Measurements from ENCODE around the gene SND1. TPM values are rescaled to one million over a fixed set of nuclear protein-coding genes. Genes with fewer than 3 reads are reported as not detected.

The SND1 gene
- total and polyA plus RNA-seq, 2 donors (not counting 1 experiment from before 2014, with no cell fraction given), result 137 to 174 TPM

DNA sequence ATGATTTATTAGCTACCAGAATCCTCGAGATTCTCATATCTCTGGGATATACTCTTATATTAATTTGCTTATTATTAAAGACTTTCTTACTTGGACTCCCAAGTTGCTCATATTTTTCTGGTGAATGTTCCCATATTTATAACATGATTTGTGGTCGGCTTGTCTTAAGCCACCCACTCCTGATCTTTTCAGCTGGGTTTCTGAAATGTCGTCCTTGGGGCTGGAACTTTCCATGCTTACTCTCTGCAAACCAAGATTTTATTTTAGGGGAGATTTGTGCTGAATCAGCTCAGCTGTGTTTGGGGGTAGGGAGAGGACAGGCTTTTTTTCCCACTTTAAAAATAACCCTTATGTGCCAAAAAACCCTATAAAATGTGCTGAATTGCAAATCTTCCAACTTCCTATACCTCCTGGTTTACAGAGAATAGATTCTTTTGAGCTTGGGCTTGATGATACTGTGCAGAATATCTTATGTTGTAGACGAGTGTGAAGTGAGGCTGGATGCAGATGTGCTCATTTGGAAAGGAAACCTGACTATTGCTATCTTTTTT lies 162.1 kb downstream of the SND1 start:
- Histone ChIP-seq H3K36me3 (ENCODE audit: control insufficient read depth, insufficient read depth, low read length) (peaks cover 2% of the 10 kb centered on the region), H2AFZ (ENCODE audit: low read length) (no peak overlapping the region), H3K4me3 (replicated peaks in 1 of 4; ENCODE audit: control extremely low read depth in 1 of 4, insufficient read depth in 1 of 4, low read depth in 3 of 4, low read length in 4 of 4) (no peak overlapping the region), H3K4me1 (ENCODE audit: control insufficient read depth, extremely low read depth, insufficient read depth, low read length) (peaks cover 10% of the 10 kb centered on the region), H4K20me1 (ENCODE audit: control insufficient read depth, extremely low read depth, insufficient read depth, low read length) (no peaks in the 10 kb centered on the region), H3K9ac (ENCODE audit: insufficient read depth, low read length) (no peak overlapping the region), H3K27ac (ENCODE audit: insufficient read depth, low read length) (no peak overlapping the region), H3K9me3 (ENCODE audit: control insufficient read depth, insufficient read depth, low read depth, low read length) (no peaks in the 10 kb centered on the region), H3K79me2 (ENCODE audit: control insufficient read depth, insufficient read depth, low read length) (peaks cover 34% of the 10 kb centered on the region), H3K4me2 (ENCODE audit: extremely low read depth, insufficient read depth, low read length) (no peak overlapping the region), H3K27me3 (ENCODE audit: control insufficient read depth, insufficient read depth, low read length) (no peaks in the 10 kb centered on the region)
- peak; percentile 24 to 57 for DNase-seq (ENCODE audit: low read depth in 2 of 2)
- TF ChIP-seq, protein P1, sequence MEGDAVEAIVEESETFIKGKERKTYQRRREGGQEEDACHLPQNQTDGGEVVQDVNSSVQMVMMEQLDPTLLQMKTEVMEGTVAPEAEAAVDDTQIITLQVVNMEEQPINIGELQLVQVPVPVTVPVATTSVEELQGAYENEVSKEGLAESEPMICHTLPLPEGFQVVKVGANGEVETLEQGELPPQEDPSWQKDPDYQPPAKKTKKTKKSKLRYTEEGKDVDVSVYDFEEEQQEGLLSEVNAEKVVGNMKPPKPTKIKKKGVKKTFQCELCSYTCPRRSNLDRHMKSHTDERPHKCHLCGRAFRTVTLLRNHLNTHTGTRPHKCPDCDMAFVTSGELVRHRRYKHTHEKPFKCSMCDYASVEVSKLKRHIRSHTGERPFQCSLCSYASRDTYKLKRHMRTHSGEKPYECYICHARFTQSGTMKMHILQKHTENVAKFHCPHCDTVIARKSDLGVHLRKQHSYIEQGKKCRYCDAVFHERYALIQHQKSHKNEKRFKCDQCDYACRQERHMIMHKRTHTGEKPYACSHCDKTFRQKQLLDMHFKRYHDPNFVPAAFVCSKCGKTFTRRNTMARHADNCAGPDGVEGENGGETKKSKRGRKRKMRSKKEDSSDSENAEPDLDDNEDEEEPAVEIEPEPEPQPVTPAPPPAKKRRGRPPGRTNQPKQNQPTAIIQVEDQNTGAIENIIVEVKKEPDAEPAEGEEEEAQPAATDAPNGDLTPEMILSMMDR (conservative IDR thresholded peaks at IDR 0.05 in 1 of 2, IDR thresholded peaks at IDR 0.05 in 1 of 2; ENCODE audit: low read depth in 1 of 2, low read length in 2 of 2), result no peak
- TF ChIP-seq EZH2 (IDR thresholded peaks at IDR 0.05; ENCODE audit: low read length, missing control alignments), result no peak

DNA sequence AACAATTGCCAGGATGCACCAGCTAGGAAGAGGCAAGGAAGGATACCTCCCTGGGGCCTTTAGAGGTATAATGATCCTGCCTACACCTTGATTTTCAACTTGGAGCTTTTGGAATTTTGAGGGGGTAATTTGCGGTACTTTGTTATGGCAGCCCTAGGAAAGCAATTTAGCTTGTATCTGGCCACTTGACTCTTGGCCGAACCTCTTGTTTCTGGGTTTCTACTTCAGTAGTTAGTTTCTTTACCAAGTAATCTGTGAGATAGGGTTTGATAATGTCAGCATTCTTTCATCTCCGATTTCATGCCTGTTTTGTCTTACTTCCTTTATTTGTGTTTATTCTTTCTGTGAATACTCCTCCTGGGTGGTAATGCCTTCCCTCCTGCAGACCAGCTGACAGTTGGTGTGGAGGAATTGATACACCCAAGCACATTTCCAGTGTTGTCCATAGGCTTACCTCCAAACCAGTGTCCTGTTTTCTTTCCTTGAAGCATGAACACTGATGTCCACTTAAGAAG lies 163.7 kb downstream of the SND1 start:
- Histone ChIP-seq H3K4me2 (ENCODE audit: extremely low read depth, insufficient read depth, low read length) (no peak overlapping the region), H3K9me3 (ENCODE audit: control insufficient read depth, insufficient read depth, low read depth, low read length) (no peaks in the 10 kb centered on the region), H3K9ac (ENCODE audit: insufficient read depth, low read length) (no peak overlapping the region), H3K79me2 (ENCODE audit: control insufficient read depth, insufficient read depth, low read length) (peaks cover 37% of the 10 kb centered on the region), H3K4me3 (replicated peaks in 1 of 4; ENCODE audit: control extremely low read depth in 1 of 4, insufficient read depth in 1 of 4, low read depth in 3 of 4, low read length in 4 of 4) (no peak overlapping the region), H3K4me1 (ENCODE audit: control insufficient read depth, extremely low read depth, insufficient read depth, low read length) (peaks cover 7% of the 10 kb centered on the region), H2AFZ (ENCODE audit: low read length) (no peak overlapping the region), H3K36me3 (ENCODE audit: control insufficient read depth, insufficient read depth, low read length) (peaks cover 2% of the 10 kb centered on the region), H3K27me3 (ENCODE audit: control insufficient read depth, insufficient read depth, low read length) (no peaks in the 10 kb centered on the region), H4K20me1 (ENCODE audit: control insufficient read depth, extremely low read depth, insufficient read depth, low read length) (no peaks in the 10 kb centered on the region), H3K27ac (ENCODE audit: insufficient read depth, low read length) (no peak overlapping the region)
- no peak for DNase-seq (ENCODE audit: low read depth in 2 of 2)
- no peak for TF ChIP-seq EZH2 (IDR thresholded peaks at IDR 0.05; ENCODE audit: low read length, missing control alignments)
- TF ChIP-seq, protein P1 (conservative IDR thresholded peaks at IDR 0.05 in 1 of 2, IDR thresholded peaks at IDR 0.05 in 1 of 2; ENCODE audit: low read depth in 1 of 2, low read length in 2 of 2), result no peak

DNA sequence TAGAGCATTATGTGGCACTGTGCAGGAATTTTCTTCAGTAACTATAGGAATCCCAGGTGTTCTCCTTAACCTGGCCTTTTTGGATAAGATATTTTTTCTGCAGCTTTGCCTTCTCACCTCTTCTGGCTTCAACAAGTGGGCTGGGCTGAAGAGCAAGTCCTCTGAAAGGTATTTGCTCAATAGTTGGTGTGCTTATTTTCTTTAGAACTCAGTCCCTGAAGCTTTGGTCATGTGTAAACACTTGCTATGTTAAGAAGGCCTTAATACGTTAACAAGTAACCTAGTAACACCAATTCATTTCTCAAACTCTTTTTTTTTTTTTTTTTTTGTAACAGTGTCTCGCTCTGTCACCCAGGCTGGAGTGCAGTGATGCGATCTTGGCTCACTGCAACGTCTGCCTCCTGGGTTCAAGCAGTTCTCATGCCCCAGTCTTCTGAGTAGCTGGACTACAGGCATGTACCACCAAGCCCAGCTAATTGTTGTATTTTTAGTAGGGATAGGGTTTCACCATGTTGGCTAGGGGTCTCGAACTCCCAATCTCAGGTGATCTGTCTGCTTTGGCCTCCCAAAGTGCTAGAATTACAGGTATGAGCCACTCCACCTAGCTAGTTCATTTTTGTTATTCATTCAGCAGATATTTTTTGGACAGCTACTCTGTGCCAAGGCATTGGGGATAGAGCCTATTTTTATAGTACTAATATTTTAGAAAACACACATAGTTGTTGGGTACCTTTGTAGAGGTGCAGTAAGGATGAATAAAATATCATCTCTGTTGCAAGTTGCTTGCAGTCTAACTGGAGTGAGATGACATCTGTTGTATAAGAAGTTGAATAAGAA lies 164.6 kb downstream of the SND1 start:
- Histone ChIP-seq H3K4me1 (ENCODE audit: control insufficient read depth, extremely low read depth, insufficient read depth, low read length) (peaks cover 7% of the 10 kb centered on the region), H3K4me3 (replicated peaks in 1 of 4; ENCODE audit: control extremely low read depth in 1 of 4, insufficient read depth in 1 of 4, low read depth in 3 of 4, low read length in 4 of 4) (no peak overlapping the region), H3K27me3 (ENCODE audit: control insufficient read depth, insufficient read depth, low read length) (no peaks in the 10 kb centered on the region), H2AFZ (ENCODE audit: low read length) (no peak overlapping the region), H3K9me3 (ENCODE audit: control insufficient read depth, insufficient read depth, low read depth, low read length) (no peaks in the 10 kb centered on the region), H4K20me1 (ENCODE audit: control insufficient read depth, extremely low read depth, insufficient read depth, low read length) (no peaks in the 10 kb centered on the region), H3K9ac (ENCODE audit: insufficient read depth, low read length) (no peak overlapping the region), H3K79me2 (ENCODE audit: control insufficient read depth, insufficient read depth, low read length) (peaks cover 38% of the 10 kb centered on the region), H3K27ac (ENCODE audit: insufficient read depth, low read length) (no peak overlapping the region), H3K36me3 (ENCODE audit: control insufficient read depth, insufficient read depth, low read length) (peaks cover 2% of the 10 kb centered on the region), H3K4me2 (ENCODE audit: extremely low read depth, insufficient read depth, low read length) (no peak overlapping the region)
- no peak for DNase-seq (ENCODE audit: low read depth in 2 of 2)
- TF ChIP-seq, protein P1 (conservative IDR thresholded peaks at IDR 0.05 in 1 of 2, IDR thresholded peaks at IDR 0.05 in 1 of 2; ENCODE audit: low read depth in 1 of 2, low read length in 2 of 2), result no peak
- no peak for TF ChIP-seq EZH2 (IDR thresholded peaks at IDR 0.05; ENCODE audit: low read length, missing control alignments)
